Stomach (tissue), 9 donors: ENCODE data around the gene SELENBP1. TPM values are rescaled to one million over a fixed set of nuclear protein-coding genes. Genes with fewer than 3 reads are reported as not detected.

ENCODE experiments used
- DNase-seq, 2 donors: peaks; one replicate each; pipeline versions ENCODE4 v3.0.0 to v3.0.0-alpha.2; 2013 to 2019
- H3K27ac ChIP-seq, 5 donors: fragments of 200-600 bp in 4 of 5; sonication (generic) in 4 of 5; one replicate each; pipeline ENCODE4 v1.5.1; 2013 to 2019; ENCODE audit warnings: mild to moderate bottlenecking in 1 of 5, moderate library complexity in 1 of 5
- H3K27me3 ChIP-seq, 3 donors: fragments of 200-600 bp; sonication (generic); one replicate each; pipeline ENCODE4 v1.5.1; 2017 to 2019; ENCODE audit warnings: mixed run types in 1 of 3
- H3K36me3 ChIP-seq, 4 donors: fragments of 200-600 bp; sonication (generic); 1 replicate in 3 of 4; 2 replicates in 1 of 4; pipeline ENCODE4 v1.5.1; 2016 to 2019
- H3K4me1 ChIP-seq, 4 donors: fragments of 200-600 bp; sonication (generic); one replicate each; pipeline ENCODE4 v1.5.1; 2016 to 2019
- H3K4me3 ChIP-seq, 4 donors: fragments of 200-600 bp; sonication (generic) in 3 of 4; one replicate each; pipeline ENCODE4 v1.5.1; 2016 to 2019; ENCODE audit warnings: mild to moderate bottlenecking in 1 of 4
- H3K9me3 ChIP-seq, 4 donors: fragments of 200-600 bp; sonication (generic); one replicate each; pipeline ENCODE4 v1.5.1; 2016 to 2019
- CTCF ChIP-seq, 7 experiments: fragments of 450-650 bp in 4 of 7; fragments of 200-600 bp in 3 of 7; sonication (generic) in 3 of 7; IDR thresholded peaks; one replicate each; pipeline ENCODE4 v1.5.1; 2016 to 2019; ENCODE audit warnings: antibody characterized with exemption in 7 of 7, control low read depth in 2 of 7, mild to moderate bottlenecking in 1 of 7
- EP300 ChIP-seq: sonication (generic); formaldehyde crosslinking; IDR thresholded peaks from one replicate; pipeline ENCODE4 v1.6.1; 2017; ENCODE audit warnings: antibody characterized with exemption
- POLR2A ChIP-seq, 4 donors: fragments of 450-650 bp; IDR thresholded peaks; one replicate each; pipeline ENCODE4 v1.6.1; 2016; ENCODE audit warnings: antibody characterized with exemption in 4 of 4, control low read depth in 2 of 4, mild to moderate bottlenecking in 1 of 4, moderate library complexity in 1 of 4
- POLR2AphosphoS5 ChIP-seq, 3 donors: sonication (generic); formaldehyde crosslinking; IDR thresholded peaks; one replicate each; pipeline ENCODE4 v1.6.1; 2016; ENCODE audit warnings: antibody characterized with exemption in 3 of 3
- WGBS, 5 donors: extraction: QIAGEN DNeasy Blood & Tissue Kit in 3 of 5; methylation state at CpG; one replicate each; pipeline versions ENCODE4 v1.1.5 to v1.1.7; 2013 to 2018; 5-methylcytosine and 5-hydroxymethylcytosine counted together
- intact Hi-C: fragments of 100-400 bp; cut with DNase I; formaldehyde crosslinking; loops from one replicate; pipeline ENCODE4 v1.15.1; 2023; ENCODE audit warnings: low total_unique reads
- polyA plus RNA-seq, 3 donors: library from polyadenylated mRNA; stranded (reverse); fragments of 200-250 nt; gene quantifications; one replicate each; pipeline ENCODE4 v1.2.3, GENCODE V29; 2013
- total RNA-seq, 5 donors: library from RNA; depleted of rRNA; stranded (reverse); fragments of >200 nt; gene quantifications; one replicate each; pipeline versions ENCODE4 v1.1.0 to v1.2.3, GENCODE V29; 2014 to 2016
- donor health status: healthy with polysubstance abuse.
- donor health status: Bipolar disorder and iron deficiency.
- donor health status: healthy.

The SELENBP1 gene
- total and polyA plus RNA-seq, 8 donors = 68.8 to 661 (median 175) TPM

GRCh38 chr1:151416231-151416630, 43.7 kb upstream of the SELENBP1 start:
- peaks cover 45 to 100% (median 100%) of the 10 kb centered on the region in 4 donors for H3K36me3 ChIP-seq
- intact Hi-C loops = no loop called here

DNA sequence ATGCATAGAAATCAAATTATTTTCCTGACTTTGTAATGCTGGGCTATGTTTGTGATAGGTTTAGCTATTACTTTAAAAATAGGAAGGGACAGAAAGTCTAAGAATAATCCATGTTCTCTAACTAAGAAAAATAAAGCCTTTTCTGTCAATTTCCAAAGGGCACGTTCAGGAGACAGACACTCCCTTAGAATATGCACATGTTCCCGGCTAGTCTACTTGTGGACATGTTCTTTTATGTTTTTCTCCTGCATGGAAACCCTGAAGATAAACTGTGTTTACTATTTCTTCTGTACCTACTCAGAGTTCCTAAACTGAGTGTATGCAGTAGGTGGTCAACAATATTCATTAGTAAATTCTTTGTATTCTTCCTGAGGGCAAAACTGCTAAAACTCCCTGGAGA, 39.4 kb upstream of the SELENBP1 start:
- Histone ChIP-seq H3K9me3 (no peaks in the 10 kb centered on the region), H3K27me3 (no peaks in the 10 kb centered on the region), H3K4me3 (no peak overlapping the region), H3K4me1 (no peaks in the 10 kb centered on the region), H3K36me3 (peaks cover 71 to 100% (median 100%) of the 10 kb centered on the region in 4 donors), H3K27ac (no peak overlapping the region)
- WGBS, 5 donors = 70 to 88% (median 83%) methylated on average over 2 of the region's 2 CpGs
- no peak for DNase-seq
- intact Hi-C loops = no loop called here
- TF ChIP-seq CTCF (IDR thresholded peaks at IDR 0.05) (no peak), EP300 (no peak), POLR2A (IDR thresholded peaks at IDR 0.05) (no peak), POLR2AphosphoS5 (IDR thresholded peaks at IDR 0.05) (no peak)

More at GRCh38 chr1:151416231-151416630, 43.7 kb upstream of the SELENBP1 start:
- Histone ChIP-seq H3K9me3 (no peaks in the 10 kb centered on the region), H3K27ac (no peak overlapping the region), H3K27me3 (no peaks in the 10 kb centered on the region), H3K4me3 (no peak overlapping the region), H3K4me1 (no peaks in the 10 kb centered on the region)
- TF ChIP-seq EP300 = no peak
- no peak for TF ChIP-seq CTCF (IDR thresholded peaks at IDR 0.05)
- no peak for TF ChIP-seq POLR2A (IDR thresholded peaks at IDR 0.05)
- TF ChIP-seq POLR2AphosphoS5 (IDR thresholded peaks at IDR 0.05) = no peak
- 98 to 99% (median 99%) methylated on average over 4 of the region's 4 CpGs for WGBS, 5 donors
- no peak for DNase-seq

GRCh38 chr1:151408891-151409290, 36.4 kb upstream of the SELENBP1 start:
- intact Hi-C loops = loop anchor here (10.0 kb wide), 1 partner anchor 104 kb away; no protein-coding TSS in a partner anchor
- no peak for DNase-seq
- no peaks in the 10 kb centered on the region for H3K27me3 ChIP-seq

GRCh38 chr1:151407304-151407703, 34.8 kb upstream of the SELENBP1 start:
- Histone ChIP-seq H3K27ac (no peak overlapping the region), H3K4me3 (no peak overlapping the region), H3K9me3 (no peaks in the 10 kb centered on the region), H3K36me3 (peaks cover 76 to 100% (median 99%) of the 10 kb centered on the region in 4 donors), H3K4me1 (no peaks in the 10 kb centered on the region), H3K27me3 (no peaks in the 10 kb centered on the region)
- intact Hi-C loops = loop anchor here (10.0 kb wide), 1 partner anchor 103 kb away; no protein-coding TSS in a partner anchor
- WGBS, 5 donors = 91 to 97% (median 93%) methylated on average over 3 of the region's 3 CpGs
- TF ChIP-seq CTCF (IDR thresholded peaks at IDR 0.05) = no peak
- no peak for TF ChIP-seq POLR2AphosphoS5 (IDR thresholded peaks at IDR 0.05)
- no peak for TF ChIP-seq EP300
- no peak for TF ChIP-seq POLR2A (IDR thresholded peaks at IDR 0.05)
- DNase-seq = no peak

More at GRCh38 chr1:151408891-151409290, 36.4 kb upstream of the SELENBP1 start:
- no peak for TF ChIP-seq CTCF (IDR thresholded peaks at IDR 0.05)
- no peak for TF ChIP-seq POLR2AphosphoS5 (IDR thresholded peaks at IDR 0.05)
- no peak for TF ChIP-seq POLR2A (IDR thresholded peaks at IDR 0.05)
- no peak for TF ChIP-seq EP300
- Histone ChIP-seq H3K4me3 (no peak overlapping the region), H3K27ac (no peak overlapping the region), H3K36me3 (peaks cover 70 to 100% (median 99%) of the 10 kb centered on the region in 4 donors), H3K4me1 (no peaks in the 10 kb centered on the region), H3K9me3 (no peaks in the 10 kb centered on the region)
